HG03025 (cell line): ENCODE results near the gene HIC1.

Experiments
- ATAC-seq: cut with Tn5 transposase; IDR thresholded peaks from one replicate; pipeline ENCODE4 v1.9.1; 2021; ENCODE audit warnings: mild to moderate bottlenecking, moderate library complexity; ENCODE audit not compliant: unreplicated experiment, low FRiP score

HIC1 gene

DNA sequence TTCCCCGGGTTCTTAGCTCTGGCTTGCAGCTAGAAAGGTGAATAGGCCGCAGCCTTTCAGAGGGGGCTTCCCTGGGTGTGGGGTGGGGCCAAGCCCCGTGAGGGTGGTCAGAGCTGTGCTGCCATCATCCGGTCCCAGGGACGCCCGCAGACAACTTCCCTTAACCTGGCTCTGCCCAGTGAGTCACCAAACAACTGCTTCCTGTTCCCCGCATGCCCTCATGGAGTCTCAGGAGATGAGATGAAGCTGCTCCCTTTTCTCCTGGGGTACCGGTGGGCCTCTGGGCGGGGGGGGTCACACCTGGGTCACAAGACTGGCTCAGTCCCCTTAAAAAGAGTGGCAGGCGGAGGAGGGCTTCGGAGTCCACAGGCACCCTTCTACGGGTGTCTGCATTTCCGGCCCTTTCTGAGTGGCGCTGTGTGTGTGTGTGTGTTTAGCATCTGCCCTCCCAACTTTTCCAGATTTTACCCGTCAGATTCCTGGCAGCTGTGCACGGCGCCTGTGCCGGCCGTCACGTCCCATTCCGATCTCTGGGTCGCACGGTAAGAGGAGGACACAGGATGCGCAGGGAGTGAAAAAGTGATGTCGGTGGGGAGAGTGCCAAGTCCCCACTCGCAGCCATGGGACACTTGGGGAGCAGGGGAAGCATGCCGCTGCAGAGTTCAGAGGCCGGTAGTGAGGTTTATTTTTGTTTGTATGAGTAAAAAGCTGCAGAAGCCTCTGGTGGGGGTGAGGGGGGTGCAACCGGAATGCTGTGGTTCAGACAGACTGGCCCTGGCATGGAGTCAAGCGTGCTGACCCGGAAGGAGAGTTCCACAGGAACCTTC lies 16.8 kb downstream of the HIC1 start:
- ATAC-seq = no peak

DNA sequence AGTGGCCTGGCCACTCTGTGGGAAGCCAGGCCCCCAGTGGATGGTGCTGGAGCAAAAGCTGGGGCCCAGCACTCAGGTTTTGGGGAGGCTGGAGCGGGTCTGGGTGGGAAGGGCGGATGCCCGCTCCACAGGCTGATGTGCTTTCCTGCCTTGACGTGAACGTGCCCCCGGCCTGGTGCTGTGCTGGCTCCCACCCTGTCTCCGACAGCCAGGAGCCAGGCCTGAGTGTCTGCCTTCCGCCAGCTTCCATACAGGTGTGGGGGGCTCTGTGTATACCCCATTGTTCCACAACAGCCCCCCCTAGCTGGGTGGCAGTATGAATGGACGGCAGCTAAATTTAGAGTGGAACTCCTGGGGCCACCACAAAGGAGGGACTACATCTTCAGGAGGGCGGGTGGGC lies 20.0 kb downstream of the HIC1 start:
- ATAC-seq = no peak

DNA sequence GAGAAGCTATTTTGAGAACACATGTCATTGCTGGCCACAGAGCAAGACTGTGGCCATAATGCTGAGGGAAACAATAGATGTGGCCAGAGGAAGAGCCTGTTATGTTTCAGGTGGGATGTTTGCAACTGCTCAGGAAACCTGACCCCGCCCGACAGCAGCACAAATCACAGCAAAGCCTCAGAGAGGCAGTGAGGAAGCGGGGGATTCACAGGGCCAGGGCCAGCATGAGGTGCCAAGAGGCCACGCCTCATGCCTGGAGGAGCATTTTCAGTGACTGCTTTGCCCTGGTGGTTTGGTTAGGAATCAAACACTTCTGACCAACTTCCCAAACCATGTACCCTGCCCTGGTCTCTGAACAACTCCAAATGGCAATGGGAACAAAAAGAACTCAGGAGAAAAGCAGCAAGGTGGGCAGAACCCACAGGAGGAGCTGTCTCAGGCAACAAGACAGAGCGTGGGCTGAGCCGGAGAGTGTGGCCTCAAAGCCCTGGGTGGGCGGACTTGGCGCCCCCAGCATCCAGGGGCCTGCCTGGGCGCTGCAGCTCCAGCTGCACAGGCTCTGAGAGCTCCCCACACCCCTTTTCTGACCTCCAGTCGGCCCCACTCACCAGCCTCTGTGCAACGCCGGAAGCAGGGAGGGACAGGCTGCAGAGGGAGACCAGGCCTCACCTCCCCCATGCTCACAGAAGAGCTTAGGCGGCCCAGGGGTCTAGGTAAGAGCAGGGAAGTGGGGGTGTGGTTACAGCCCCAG lies 20.6 kb downstream of the HIC1 start:
- no peak for ATAC-seq

DNA sequence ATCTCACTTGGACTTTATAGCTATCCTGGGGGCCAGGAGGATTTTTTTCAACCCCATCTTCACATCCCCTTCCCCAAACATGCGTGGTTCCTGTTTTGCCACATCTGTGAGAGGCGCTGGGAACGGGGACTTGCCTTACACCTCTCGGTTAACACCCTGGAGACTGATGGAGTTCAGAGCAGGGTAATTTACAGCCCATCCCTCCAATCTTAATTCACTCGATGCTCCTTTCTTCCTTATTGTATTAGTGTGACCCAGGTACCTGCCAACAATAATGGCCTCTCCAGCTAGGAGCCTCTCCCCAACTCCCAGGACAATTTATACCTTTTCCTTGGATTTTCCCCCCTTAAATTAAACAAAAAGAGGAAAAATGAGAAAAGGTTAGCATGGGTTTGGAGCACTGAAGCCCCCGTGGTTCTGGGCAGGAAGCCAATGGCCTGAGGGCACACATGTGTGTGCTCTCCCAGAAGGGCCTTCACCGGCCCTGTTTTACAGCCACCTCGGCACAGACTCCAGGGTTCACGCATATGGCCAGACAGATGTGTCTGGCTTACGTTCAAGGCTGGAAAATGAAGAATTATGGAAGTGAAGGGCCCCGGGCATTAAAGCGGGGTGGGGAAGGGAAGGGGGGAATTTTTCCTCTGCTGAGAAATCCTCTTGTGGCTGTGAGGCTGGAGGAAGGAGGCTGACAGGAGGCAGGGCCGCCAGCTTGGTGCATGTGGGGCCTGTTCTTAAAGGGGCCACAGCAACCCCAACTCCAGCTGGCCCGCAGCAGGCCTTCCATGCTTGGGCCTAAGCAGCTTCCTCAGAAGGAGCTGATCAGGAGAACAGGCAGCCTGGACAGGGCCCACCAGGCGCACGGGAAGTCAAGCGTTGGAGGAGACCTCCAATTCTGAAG lies 21.4 kb downstream of the HIC1 start:
- no peak for ATAC-seq

DNA sequence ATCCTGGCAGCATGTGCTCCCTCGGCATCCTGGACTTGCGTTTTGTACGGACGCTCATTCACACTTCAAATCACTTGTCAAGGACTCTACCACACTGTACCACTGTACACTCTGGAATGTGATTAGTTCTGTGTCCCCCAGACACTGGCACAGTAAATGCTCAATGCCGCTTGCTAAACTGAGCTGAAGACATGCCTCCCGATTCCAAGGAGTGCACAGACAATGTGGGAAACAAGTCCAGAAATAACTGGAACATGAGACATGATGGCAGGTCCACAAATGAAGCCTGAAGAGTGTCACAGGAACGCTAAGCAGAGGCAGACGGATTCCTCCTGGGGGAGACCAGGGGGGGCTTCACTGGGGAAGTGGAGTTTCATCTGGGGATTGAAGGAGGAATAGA lies 22.1 kb downstream of the HIC1 start:
- ATAC-seq = no peak

DNA sequence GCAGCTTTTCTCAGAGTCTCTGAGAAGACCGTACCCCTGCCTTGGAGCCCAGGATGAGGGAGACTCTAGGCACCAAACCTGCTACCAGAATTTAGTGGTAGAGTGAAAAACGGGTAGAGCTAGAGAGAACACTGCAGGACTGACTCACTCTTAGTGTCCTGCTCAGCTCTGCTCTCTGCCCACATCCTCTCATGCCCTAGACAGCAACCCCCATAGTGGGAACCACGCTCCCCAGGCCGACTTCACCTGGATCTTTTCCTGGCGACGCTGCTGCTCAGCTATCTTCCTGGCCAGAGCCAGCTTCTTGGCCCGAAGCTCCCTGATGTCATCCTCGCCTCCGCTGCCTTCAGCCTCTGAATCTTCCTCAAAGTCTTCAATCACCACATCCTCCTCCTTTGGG lies 26.7 kb downstream of the HIC1 start:
- no peak for ATAC-seq

DNA sequence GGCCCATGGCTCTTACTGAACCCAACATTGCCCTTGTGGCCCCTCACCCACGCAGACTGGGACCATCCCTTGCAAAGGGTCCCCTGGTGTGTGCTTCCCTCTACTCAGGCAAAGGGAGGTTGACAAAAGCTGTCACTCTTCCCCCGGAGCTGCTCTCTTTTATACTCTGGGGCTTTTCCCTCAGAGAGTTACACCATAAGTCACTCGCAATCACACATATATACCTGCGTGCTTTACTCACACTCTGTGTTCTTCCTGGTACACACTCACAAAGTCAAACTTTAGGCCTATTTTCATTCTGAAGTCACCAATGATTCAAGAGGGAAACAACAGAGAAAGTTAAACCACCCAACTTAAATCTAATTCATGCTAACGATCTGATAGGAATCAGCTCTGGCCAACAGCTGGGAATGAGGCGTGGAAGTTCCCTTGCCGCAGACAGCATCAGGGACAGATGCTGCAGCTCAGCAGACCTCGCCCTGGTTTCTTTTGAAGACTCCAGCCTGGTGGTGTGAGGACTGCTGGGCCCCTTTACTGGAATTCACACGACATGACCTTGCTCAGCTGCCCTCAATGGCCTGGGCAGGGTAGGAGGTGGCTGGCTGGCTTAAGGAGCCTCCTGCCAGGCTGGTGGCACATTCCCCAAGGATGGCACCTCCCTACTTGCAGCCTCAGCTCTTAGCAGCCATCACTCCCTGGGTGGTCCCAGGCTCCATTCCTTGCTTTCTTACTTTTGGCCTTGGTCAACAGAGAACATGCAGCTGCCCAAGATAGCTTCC lies 27.3 kb downstream of the HIC1 start:
- no peak for ATAC-seq

DNA sequence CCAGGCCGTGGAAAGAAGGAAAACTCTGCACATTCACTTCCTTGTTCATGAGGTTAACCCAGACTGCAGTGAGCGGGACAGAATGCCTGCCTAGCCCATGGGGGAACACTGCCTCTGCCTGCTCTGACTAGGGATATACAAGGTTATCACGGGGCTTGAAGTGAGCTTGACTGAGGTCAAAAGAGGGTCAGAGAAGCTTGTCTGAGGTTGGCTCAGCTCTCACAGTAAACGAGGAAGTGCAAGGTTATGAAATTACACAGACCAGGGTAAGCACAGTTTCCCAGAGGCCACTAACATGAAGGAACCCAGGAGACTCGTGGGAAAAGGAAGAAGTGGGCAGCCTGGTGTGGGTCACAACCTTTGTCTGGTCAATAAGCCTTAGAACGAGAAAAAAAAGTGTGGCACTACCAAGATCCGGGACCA lies 28.7 kb downstream of the HIC1 start:
- ATAC-seq = no peak

DNA sequence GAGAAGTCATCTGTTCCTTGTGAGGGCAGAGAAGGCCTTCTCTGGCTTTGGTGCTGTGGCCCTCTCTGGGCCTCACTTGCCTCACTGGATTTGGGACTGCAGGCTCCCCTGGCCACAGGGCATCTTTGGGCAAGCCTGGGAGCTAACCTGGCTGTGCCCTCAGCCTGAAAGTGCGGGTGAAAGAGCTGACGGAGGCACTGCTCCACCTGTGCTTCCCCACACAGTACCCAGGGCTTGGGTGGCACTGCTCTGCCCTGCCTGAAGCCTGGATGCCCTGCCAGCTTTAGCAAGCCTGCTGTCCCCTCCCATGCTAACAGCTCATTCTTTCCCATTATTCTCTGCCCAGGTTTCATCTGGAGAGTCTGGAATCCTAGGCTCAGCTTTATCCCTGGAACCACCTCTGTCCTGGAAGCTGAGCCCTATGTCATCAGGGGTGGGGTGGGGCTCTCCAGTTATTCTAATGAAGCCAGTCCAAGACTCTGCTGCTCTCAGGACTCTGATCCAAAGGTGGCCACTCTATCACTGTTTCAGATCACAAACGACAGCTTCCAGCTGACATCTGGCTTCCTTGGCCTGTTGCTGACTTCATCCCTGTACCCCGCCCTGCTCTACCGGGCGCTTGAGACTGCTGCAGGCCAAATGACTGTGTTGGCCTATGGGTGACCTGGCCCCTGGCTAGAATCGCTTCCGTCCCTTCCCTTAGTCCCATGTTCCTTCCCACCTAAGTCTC lies 29.3 kb downstream of the HIC1 start:
- no peak for ATAC-seq

DNA sequence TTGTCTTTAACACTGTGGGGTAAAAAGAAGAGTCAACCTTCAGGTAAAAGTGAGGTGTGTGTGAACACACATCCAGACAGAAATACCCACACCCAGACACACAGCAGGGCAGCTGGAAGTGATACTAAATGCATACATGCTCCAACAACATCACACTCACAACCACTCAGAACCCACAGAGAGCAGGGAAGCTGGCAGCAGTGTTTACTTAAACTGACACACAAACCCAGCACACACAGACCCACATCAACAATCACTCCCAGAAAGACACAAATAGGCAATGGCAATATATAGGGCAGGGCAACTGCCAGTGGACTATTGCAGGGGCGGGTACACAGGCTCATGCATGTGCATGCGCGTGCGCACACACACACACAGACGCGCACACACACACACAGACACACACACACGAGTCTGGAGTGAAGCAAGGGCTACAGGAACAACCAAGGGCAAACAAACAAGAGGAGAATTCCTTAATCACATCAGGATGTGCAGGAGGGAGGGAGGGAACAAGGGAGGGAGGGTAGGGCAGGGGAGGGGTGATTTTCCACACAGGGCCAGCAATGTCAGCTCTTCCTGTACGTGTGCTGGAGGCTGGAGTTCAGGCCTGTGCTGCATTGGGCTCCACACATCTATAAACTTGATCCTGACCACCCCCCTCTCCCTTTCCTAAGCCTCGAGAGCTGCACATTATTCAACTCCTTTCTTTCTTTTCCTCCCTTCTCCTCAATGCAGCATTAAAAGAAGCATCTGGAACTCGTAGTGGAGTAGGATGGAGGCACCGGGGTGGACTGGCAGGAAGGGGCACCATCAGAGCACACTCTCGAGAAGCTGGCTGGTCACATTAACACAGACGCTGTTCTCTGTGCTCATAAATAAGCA lies 30.1 kb downstream of the HIC1 start:
- ATAC-seq = no peak

DNA sequence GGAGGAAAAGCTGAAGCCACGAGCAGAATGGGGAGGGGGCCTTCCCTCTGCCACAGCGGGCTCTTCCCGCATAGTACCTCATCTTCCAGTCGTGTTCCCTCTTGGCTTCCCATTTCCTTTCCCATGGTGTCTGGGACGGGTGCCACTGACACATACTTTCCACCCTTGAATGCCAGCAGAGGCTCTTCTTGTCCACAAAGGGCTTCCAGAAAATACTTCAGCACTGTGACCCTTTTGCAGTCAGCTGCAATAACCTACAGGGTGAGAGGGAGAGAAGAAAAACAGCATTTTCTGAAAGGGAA lies 30.7 kb downstream of the HIC1 start:
- no peak for ATAC-seq

DNA sequence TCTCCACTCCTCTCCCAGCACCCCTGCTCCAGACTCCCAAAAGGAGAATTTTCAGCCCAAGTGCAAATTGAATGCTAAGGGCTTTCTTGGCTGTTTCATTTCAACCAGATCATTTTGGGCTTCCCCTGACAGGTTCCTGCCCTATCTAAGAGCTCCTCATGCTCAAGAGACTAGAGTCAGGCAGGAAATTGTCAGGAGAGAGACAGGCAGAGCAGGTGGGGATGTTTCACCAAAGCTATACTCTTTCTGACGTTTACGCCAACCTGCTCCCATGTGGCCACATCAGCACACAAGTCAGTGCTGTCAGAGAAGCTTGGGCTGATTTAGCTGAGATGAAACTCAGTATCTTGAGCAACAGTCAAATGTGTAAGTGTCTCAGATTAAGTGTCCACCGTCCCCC lies 31.4 kb downstream of the HIC1 start:
- no peak for ATAC-seq

DNA sequence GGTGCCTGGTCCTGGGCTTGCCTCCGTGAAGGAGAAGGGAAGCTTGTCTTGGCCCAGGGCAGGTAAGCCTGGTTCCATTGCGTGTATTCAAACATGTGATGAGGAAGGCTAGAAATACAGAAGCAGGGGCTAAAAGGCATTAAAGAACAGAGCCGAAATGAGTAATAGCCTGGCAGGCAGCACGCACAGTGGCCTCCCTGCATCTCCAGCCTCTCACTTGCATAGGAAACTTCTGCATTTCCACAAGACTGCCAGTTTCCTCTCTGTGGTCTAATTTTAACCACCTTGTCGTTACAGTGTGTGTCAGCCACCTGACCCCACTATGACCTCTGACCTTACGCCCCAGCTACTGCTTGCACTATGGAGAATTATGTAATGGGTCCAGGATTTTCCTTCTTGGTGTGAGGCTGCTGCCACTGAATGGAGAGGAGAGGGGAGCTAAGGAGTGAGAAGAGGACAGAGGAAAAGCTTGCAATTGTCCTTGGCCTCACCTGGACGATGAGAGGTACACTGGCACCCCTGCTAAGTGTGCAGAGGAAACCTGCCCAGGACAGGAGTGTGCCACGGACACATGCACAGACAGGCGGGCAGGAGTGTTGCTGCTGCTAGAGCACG lies 32.8 kb downstream of the HIC1 start:
- ATAC-seq = peak; percentile 30

DNA sequence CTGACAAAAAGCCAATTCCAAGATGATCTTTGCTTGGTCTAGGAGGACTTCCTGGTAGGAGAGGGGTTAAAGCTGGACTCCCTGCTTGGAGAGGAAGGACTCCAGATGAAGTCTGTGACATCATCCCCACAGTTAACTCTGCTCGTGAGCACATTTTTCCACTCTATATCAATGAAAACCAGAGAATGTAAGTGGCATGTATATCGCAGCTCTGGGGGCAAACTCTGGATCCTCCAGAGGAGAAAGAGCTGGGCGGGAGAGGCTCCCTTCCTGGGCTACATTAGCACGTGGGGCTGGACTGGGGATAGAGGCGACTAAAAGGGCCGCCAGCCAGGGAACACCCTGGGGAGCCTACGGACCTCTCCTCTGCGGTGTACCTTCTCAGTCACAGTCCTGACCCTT lies 34.1 kb downstream of the HIC1 start:
- ATAC-seq = no peak

DNA sequence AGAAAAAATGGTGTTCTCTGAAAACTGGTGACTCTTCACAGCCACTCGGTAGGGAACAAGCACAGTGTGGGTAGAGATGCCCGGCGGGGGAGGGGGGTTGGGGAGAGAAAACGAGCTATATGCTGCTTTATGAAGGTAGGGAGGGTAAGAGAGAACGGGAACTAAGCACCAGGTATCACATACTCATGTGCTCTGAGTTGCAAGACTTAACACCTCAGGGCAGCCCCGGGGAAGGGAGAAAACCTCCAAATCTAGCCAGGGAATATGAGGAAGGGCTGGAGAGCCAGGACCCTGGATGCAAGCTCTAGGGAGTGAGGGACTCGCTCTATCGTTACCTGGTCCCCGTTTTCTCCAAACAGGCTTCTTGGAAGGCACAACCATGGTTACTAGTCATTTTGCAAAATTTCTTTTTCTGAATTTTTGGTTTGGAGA lies 35.3 kb downstream of the HIC1 start:
- ATAC-seq = no peak

DNA sequence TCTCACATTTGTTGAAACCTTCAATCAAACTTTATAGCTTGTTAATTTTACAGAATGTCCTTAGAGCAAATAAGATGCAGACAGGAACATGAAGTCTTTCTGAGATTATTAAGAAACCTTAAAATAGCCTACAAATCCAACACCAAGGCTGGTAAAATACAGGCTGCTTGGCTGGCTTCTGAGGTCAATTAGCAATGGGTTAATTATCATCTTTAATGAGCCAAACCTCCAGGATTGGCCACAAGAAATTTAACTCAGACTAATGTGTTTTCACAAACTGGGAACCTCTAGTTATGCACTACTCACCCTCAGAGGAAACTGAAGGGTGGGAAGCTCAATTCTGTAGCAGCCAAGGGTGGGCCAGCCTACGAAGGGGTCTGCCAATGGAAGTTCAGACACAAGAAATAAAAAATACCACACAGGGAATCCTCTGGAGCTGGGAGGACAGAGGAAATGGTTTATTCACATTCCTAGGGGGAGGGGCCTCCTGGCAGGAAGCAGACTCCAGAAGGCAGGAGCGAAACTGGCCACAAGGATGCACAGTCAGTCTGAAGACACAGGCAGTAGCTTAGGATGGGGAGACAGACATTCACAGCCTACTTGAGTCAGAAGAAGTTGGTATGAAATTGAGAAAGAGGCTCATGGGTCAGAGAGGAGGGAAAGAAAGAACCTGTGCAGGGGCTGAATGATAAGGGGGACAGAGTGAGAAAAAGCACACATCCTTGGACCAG lies 36.1 kb downstream of the HIC1 start:
- no peak for ATAC-seq

DNA sequence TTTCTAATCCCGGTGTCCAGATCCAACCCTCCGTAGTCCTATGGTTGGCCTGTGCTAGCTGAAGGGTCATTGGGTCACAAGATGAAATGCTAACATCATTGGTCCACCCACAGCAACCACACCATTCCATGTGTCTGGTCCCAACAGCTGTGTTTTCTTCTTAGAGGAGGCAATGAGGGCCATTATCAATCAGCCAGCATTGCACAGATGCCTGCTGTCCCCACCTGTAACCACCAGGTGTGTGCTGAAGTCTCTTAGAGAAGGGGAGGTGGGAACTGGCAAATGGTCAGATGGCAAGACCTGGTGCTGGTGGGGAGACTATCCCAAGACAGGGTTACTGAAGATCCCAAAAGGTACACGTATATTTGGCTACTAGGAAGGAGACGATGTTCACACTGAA lies 37.4 kb downstream of the HIC1 start:
- ATAC-seq = no peak

DNA sequence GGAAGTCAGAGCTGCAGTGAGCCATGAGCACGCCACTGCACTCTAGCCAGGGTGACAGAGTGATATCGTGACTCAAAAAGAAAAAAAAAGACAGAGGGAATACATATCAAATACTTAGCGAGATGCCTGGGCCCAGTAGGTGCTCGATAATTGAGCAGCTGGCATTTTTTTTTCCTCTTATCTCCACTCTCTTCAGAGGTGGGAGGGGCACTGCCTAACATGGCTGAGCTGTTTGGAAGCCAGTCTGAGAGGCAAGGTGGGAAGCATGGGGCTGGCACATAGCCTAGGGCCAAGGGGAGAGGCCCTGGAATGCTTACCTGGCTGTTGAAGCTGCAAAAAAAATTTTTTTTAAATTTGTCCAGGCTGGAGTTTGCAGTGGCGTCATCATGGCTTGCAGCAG lies 38.4 kb downstream of the HIC1 start:
- no peak for ATAC-seq
